Cardiac muscle cell (in vitro differentiated cells and primary cell): ENCODE results near the gene C2orf92. TPM values are rescaled to one million over a fixed set of nuclear protein-coding genes. Genes with fewer than 3 reads are reported as not detected.

Experiments
- DNase-seq, 2 donors: peaks; one replicate each; pipeline versions ENCODE4 v3.0.0 to v3.0.0-alpha.2; 2010 to 2017; ENCODE audit warnings: low read depth in 1 of 2, low spot score in 1 of 2
- H3K27ac ChIP-seq: fragments of 200-600 bp; sonication (generic); 2 replicates; pipeline ENCODE4 v1.5.1; 2016
- H3K27me3 ChIP-seq: fragments of 200-600 bp; sonication (generic); 2 replicates; pipeline ENCODE4 v1.6.0; 2016; ENCODE audit warnings: control low read depth
- H3K36me3 ChIP-seq: fragments of 200-600 bp; sonication (generic); 2 replicates; pipeline ENCODE4 v1.5.1; 2016; ENCODE audit warnings: control low read depth
- H3K4me1 ChIP-seq: fragments of 200-600 bp; sonication (generic); 2 replicates; pipeline ENCODE4 v1.8.1; 2017; ENCODE audit warnings: low read depth, mild to moderate bottlenecking, mixed run types
- H3K4me3 ChIP-seq: fragments of 200-600 bp; sonication (generic); 2 replicates; pipeline ENCODE4 v1.5.1; 2016; ENCODE audit warnings: mild to moderate bottlenecking
- H3K9me3 ChIP-seq: fragments of 200-600 bp; sonication (generic); 2 replicates; pipeline ENCODE4 v1.5.1; 2017; ENCODE audit warnings: low read depth, mild to moderate bottlenecking, control low read depth
- CTCF ChIP-seq: IDR thresholded peaks from 2 replicates; pipeline ENCODE4 v1.5.1; 2012; ENCODE audit warnings: low read depth, mild to moderate bottlenecking, low read length
- polyA plus RNA-seq: library from polyadenylated mRNA; unstranded; fragments of >200 nt; fragmentation: Nextera tagmentation; extraction: Ambion mirVana; gene quantifications from 2 replicates; pipeline ENCODE4 v1.2.1, GENCODE V29; 2016
- total RNA-seq: library from RNA; depleted of rRNA; stranded (reverse); fragments of >200 nt; gene quantifications from 2 replicates; pipeline ENCODE4 v1.2.3, GENCODE V29; 2016

Gene C2orf92
- total and polyA plus RNA-seq, 2 experiments from 2014 or later, result 6.7 to 9.4 TPM

- Histone ChIP-seq H3K9me3 (no peaks in the 10 kb centered on the region), H3K36me3 (no peaks in the 10 kb centered on the region), H3K27ac (no peak overlapping the region), H3K27me3 (no peaks in the 10 kb centered on the region), H3K4me1 (peaks cover 10% of the 10 kb centered on the region), H3K4me3 (no peak overlapping the region)
- TF ChIP-seq CTCF, result no peak
- no peak for DNase-seq
Measured at GRCh38 chr2:97723156-97724072, 53.9 kb downstream of the C2orf92 start.

- H3K4me1 ChIP-seq, result peaks cover 13% of the 10 kb centered on the region
- no peak for TF ChIP-seq CTCF
- no peak overlapping the region for H3K4me3 ChIP-seq
- no peak for DNase-seq
- no peak overlapping the region for H3K27ac ChIP-seq
- H3K36me3 ChIP-seq, result no peaks in the 10 kb centered on the region
- H3K9me3 ChIP-seq, result no peaks in the 10 kb centered on the region
- H3K27me3 ChIP-seq, result no peaks in the 10 kb centered on the region
Measured at GRCh38 chr2:97724073-97724410, 54.5 kb downstream of the C2orf92 start.

DNA sequence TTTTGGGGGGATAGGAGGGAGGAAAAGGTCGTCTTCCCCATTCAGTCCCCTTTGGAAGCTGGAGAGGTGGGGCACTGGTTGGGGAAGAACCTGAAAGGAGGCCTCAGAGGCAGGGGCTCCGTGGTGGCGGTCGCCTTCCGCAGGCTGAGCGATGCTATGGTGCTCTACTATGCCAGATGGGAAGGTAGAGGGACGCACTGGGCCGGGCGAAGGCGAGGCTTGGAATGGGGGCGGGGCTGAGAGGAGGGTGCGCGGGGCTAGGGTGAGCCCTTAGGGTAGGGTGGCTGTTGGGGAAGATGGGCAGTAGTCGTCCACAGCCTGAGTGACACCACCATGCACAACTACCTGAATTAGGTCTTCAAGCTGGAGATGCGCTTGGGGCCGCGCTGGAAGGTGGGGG, 55.0 kb downstream of the C2orf92 start:
- H3K27ac ChIP-seq, result no peak overlapping the region
- no peaks in the 10 kb centered on the region for H3K36me3 ChIP-seq
- H3K9me3 ChIP-seq, result no peaks in the 10 kb centered on the region
- TF ChIP-seq CTCF, result no peak
- DNase-seq, result no peak
- H3K27me3 ChIP-seq, result no peaks in the 10 kb centered on the region
- H3K4me3 ChIP-seq, result no peak overlapping the region
- H3K4me1 ChIP-seq, result peaks cover 13% of the 10 kb centered on the region

DNA sequence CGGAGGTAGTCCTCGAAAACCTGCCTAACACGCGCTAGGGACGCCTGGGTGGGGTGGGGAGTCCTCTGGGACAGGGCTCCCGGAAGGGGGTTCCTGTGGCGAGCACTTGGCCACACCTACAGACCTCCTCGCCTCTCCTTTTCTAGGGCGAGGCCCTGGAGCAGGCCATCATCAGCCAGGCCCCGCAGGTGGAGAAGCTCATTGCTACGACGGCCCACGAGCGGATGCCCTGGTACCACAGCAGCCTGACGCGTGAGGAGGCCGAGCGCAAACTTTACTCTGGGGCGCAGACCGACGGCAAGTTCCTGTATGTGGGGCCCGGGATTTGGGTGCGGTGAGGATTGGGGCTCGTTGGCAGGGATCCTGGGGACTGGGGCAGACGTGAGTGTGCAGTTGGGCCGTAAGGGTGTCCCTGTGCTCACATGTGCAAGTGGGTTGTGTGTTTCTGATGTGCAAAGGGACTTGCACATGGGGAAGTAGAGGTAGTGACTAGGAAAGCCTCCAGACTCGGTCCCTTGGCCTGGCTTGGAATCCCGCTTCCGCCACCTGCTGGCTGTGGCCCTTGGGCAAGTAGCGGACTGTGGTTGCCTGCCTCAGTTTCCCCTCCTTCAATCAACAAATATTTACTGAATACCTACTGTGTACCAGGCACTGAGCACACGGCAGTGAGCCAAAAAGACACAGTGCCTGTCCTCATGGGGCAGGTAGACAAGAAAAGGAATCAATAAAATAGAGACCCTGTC, 55.6 kb downstream of the C2orf92 start:
- no peak for TF ChIP-seq CTCF
- H3K27ac ChIP-seq, result no peak overlapping the region

GRCh38 chr2:97726261-97727064, 57.0 kb downstream of the C2orf92 start:
- peaks cover 13% of the 10 kb centered on the region for H3K4me1 ChIP-seq
- no peaks in the 10 kb centered on the region for H3K36me3 ChIP-seq
- H3K27ac ChIP-seq, result no peak overlapping the region
- peak in 1 of 2 donors; percentile 43 for DNase-seq
- TF ChIP-seq CTCF, result no peak
- H3K27me3 ChIP-seq, result no peaks in the 10 kb centered on the region
- no peaks in the 10 kb centered on the region for H3K9me3 ChIP-seq
- H3K4me3 ChIP-seq, result no peak overlapping the region

More for the DNA sequence above, 55.6 kb downstream of the C2orf92 start:
- no peak for DNase-seq
- H3K4me1 ChIP-seq, result peaks cover 13% of the 10 kb centered on the region
- no peak overlapping the region for H3K4me3 ChIP-seq
- H3K9me3 ChIP-seq, result no peaks in the 10 kb centered on the region
- H3K36me3 ChIP-seq, result no peaks in the 10 kb centered on the region
- H3K27me3 ChIP-seq, result no peaks in the 10 kb centered on the region
